Bronchial epithelial cell (primary cell): ENCODE results near the gene NUPR1. TPM values are rescaled to one million over a fixed set of nuclear protein-coding genes. Genes with fewer than 3 reads are reported as not detected.
"Not testable (repeated sequence)": the region's sequence is repeated elsewhere in the genome, so short reads cannot be mapped to it uniquely, and the experiment has no call there.

ENCODE experiments used
- DNase-seq: peaks from one replicate; pipeline ENCODE4 v3.0.0-alpha.2; 2010; ENCODE audit warnings: low read depth
- FAIRE-seq: peaks from 2 replicates; lab custom pipeline; 2011; peaks lifted over from hg19 to GRCh38; lab: Jason Lieb, UNC
- H3K27me3 ChIP-seq: 2 replicates; pipeline ENCODE4 v1.5.1; 2011; ENCODE audit warnings: low read length; ENCODE audit not compliant: control insufficient read depth, insufficient read depth
- H3K36me3 ChIP-seq: 2 replicates; pipeline ENCODE4 v1.5.1; 2011; ENCODE audit warnings: low read length; ENCODE audit not compliant: control insufficient read depth, insufficient read depth
- H3K4me3 ChIP-seq: 2 replicates; pipeline ENCODE4 v1.5.1; 2011; ENCODE audit warnings: mild to moderate bottlenecking, low read depth, low read length, control low read depth
- CTCF ChIP-seq: IDR thresholded peaks from 2 replicates; pipeline ENCODE4 v1.5.1; 2011; ENCODE audit warnings: mild to moderate bottlenecking, moderate library complexity, low read length, control low read depth, inconsistent platforms; ENCODE audit not compliant: insufficient read depth, severe bottlenecking
- total RNA-seq: library from RNA; depleted of rRNA; stranded (reverse); fragments of >200 nt; gene quantifications from 2 replicates; pipeline ENCODE4 v1.2.1, GENCODE V29; 2014

The NUPR1 gene
- total RNA-seq, 1 donor from 2014 or later, result 65.3 TPM

- Histone ChIP-seq H3K27me3 (no peaks in the 10 kb centered on the region), H3K36me3 (peaks cover 8% of the 10 kb centered on the region), H3K4me3 (no peak overlapping the region)
- FAIRE-seq (no peak), DNase-seq (no peak)
- no peak for TF ChIP-seq CTCF
Measured at GRCh38 chr16:28532940-28533647, 5.7 kb downstream of the NUPR1 start.

DNA sequence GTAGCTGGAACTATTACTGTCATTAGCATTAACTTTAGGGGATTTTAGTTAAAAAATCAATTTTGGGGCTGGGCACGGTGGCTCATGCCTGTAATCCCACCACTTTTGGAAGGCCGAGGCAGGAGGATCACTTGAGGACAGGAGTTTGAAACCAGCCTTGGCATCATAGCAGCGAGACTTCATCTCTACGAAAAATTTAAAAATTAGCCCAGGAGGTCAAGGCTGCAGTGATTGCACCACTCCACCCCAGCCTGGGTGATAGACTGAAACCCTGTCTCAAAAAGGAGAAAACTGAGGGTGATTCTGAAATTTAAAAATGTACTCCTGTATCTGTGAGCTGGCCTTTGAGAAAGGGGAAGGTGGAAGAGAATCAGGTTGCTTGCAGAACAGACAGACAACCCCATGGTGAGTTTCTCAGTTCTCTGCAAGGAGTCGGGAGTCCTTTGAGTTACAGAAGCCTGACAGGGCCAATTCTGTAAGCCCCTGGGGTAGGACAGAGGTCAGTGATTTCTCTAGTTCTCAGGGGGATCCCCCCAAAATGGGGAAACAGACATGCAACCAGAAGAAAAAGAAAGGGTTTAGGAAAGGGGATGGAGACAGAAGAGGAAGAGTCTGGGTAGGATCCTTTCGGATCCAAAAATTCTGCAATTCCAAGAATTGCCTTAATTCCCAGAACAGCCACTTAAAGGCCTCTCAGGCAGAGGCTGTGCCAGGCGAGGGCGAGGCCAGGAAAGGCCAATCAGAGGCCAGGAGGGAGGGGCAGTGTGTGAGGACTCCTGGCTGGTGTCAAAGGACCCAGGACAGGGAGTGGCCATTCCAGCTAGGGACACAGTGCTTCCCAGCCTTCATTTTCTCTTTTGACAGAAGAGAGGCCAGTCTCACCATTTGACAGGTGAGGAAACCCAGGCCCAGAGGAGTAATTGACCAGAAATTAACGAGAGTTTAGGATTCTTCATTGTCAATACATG is 6.7 kb downstream of the NUPR1 start:
- no peak for TF ChIP-seq CTCF

DNA sequence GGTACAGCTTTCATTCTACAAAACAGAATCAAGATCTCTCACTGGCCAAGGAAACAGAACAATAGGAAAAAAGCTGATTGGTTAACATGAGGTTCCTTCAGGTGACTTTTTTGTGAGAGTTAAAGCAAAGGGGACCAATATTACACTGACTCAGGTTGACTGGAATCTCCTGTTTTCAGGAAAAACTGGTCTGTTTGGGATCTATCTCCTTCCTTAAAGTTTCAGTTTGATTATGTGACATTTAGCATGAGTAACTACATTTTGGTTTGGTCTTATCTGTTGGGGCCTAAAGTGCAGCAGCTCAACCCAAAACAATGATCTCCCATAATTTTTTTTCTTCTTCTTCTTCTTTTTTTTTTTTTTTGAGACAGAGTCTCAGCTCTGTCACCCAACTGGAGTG is 9.7 kb downstream of the NUPR1 start:
- FAIRE-seq, result no peak
- Histone ChIP-seq H3K27me3 (no peaks in the 10 kb centered on the region), H3K36me3 (no peaks in the 10 kb centered on the region), H3K4me3 (no peak overlapping the region)
- DNase-seq, result no peak
- TF ChIP-seq CTCF, result no peak

More for the DNA sequence above, 6.7 kb downstream of the NUPR1 start:
- H3K4me3 ChIP-seq, result no peak overlapping the region
- FAIRE-seq (no peak), DNase-seq (no peak)
- H3K36me3 ChIP-seq, result peaks cover under 1% of the 10 kb centered on the region
- H3K27me3 ChIP-seq, result no peaks in the 10 kb centered on the region

- H3K36me3 ChIP-seq, result no peaks in the 10 kb centered on the region
- no peak for TF ChIP-seq CTCF
- no peaks in the 10 kb centered on the region for H3K27me3 ChIP-seq
- no peak for FAIRE-seq
- DNase-seq, result no peak
- H3K4me3 ChIP-seq, result no peak overlapping the region
Measured at GRCh38 chr16:28528463-28528867, 10.3 kb downstream of the NUPR1 start.

DNA sequence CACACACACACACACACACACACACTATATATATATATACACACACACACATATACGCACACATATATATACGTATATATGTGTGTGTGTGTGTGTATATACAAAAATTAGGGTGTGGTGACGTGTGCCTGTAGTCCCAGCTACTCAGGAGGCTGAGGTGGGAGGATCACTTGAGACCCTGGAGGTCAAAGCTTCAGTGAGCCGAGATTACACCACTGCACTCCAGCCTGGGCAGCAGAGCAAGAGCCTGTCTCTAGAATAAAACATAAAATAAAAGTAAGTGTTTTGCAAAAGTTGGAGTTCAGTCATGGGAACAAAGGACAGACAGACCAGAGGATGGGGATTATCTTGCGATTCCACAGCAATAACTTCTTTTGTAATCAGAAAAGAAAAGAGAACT is 10.8 kb downstream of the NUPR1 start:
- Histone ChIP-seq H3K36me3 (no peaks in the 10 kb centered on the region), H3K27me3 (no peaks in the 10 kb centered on the region), H3K4me3 (no peak overlapping the region)
- TF ChIP-seq CTCF, result no peak
- DNase-seq (no peak), FAIRE-seq (no peak)

DNA sequence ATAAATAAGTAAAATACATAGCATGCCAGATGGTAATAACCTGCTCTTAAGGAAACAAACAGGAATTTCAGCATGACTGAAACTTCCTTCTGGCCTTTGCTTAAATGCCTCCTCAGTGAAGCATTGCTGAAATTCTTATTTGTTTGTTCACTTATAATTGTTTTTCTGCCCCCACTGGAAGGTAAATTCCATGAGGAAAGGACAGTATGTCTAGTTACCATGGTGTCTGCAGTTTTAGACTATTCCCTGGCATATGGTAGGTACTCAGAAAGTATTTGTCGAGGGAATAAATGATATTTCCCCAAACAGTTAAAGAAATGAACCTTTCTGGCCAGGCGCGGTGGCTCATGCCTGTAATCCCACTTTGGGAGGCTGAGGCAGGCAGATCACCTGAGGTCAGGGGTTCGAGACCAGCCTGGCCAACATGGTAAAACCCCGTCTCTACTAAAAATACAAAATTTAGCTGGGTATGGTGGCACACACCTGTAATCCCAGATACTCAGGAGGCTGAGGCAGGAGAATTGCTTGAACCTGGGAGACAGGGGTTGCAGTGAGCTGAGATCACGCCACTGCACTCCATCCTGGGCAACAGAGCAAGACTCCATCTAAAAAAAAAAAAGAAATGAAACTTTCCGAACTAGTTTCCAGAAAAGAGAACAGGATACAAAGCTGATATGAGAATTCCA is 11.5 kb downstream of the NUPR1 start:
- H3K36me3 ChIP-seq, DNase-seq, H3K4me3 ChIP-seq: not testable (repeated sequence)

More for the DNA sequence above, 11.5 kb downstream of the NUPR1 start:
- H3K27me3 ChIP-seq, FAIRE-seq: not testable (repeated sequence)
